Right lobe of liver (tissue), 6 donors: ENCODE results near the gene CCDC30. TPM values are rescaled to one million over a fixed set of nuclear protein-coding genes. Genes with fewer than 3 reads are reported as not detected.
A peak's percentile ranks its signal among the peaks of the same experiment; 100 is the strongest.
"Not testable (repeated sequence)": the region's sequence is repeated elsewhere in the genome, so short reads cannot be mapped to it uniquely, and the experiment has no call there.

Experiments
- ATAC-seq, 4 donors: fragments of 200-7000 bp; cut with Tn5 transposase; one replicate each; pipeline ENCODE4 v1.9.1; 2020; ENCODE audit warnings: mild to moderate bottlenecking in 4 of 4, moderate library complexity in 4 of 4
- DNase-seq, 3 donors: peaks; one replicate each; pipeline ENCODE4 v3.0.0-alpha.2; 2020
- H3K27ac ChIP-seq, 3 donors: fragments of 200-600 bp; one replicate each; pipeline ENCODE4 v1.8.0; 2022
- H3K27me3 ChIP-seq, 2 donors: fragments of 200-600 bp; one replicate each; pipeline ENCODE4 v1.8.0; 2022
- H3K36me3 ChIP-seq, 4 donors: fragments of 200-600 bp; sonication (generic) in 1 of 4; one replicate each; pipeline versions ENCODE4 v1.5.1 to v1.8.0; 2017 to 2022; ENCODE audit warnings: control low read depth in 1 of 4
- H3K4me1 ChIP-seq, 4 donors: fragments of 200-600 bp; sonication (generic) in 1 of 4; one replicate each; pipeline versions ENCODE4 v1.5.1 to v1.8.0; 2017 to 2022; ENCODE audit warnings: control low read depth in 1 of 4
- H3K4me3 ChIP-seq, 3 donors: fragments of 200-600 bp; one replicate each; pipeline ENCODE4 v1.8.0; 2022
- H3K9me3 ChIP-seq, 4 donors: fragments of 200-600 bp; sonication (generic) in 1 of 4; one replicate each; pipeline versions ENCODE4 v1.5.1 to v1.8.0; 2017 to 2022; ENCODE audit warnings: control low read depth in 1 of 4
- POLR2A ChIP-seq: fragments of 450-650 bp; IDR thresholded peaks from one replicate; pipeline ENCODE4 v1.6.1; 2017; ENCODE audit warnings: antibody characterized with exemption, mild to moderate bottlenecking
- WGBS: methylation state at CpG from one replicate; pipeline ENCODE4 v1.1.6; 2018; ENCODE audit warnings: low coverage, low lambda C conversion rate; ENCODE audit not compliant: insufficient coverage; ENCODE audit errors: missing lambda C conversion rate; 5-methylcytosine and 5-hydroxymethylcytosine counted together
- intact Hi-C, 2 donors: fragments of 100-400 bp; cut with DNase I; formaldehyde crosslinking; loops; one replicate each; pipeline versions ENCODE4 v1.11.2 to v1.14.1; 2022
- total RNA-seq, 6 experiments: library from RNA; depleted of rRNA in 2 of 6; stranded (reverse); fragments of >200 nt in 2 of 6; fragmentation: NEBNext Ultra II Directional in 3 of 6; extraction: Animal tissue kit (Norgen Biotek cat#: 25700) in 3 of 6; gene quantifications; one replicate each; pipeline versions ENCODE4 v1.1.0 to v1.2.4, GENCODE V29; 2016 to 2023
- TF ChIP-seq, protein P1 (sequence below), 4 donors: fragments of 200-600 bp in 3 of 4; fragments of 450-650 bp in 1 of 4; IDR thresholded peaks; one replicate each; pipeline versions ENCODE4 v1.5.1 to v1.8.0; 2016 to 2022; ENCODE audit warnings: antibody characterized with exemption in 4 of 4, mild to moderate bottlenecking in 2 of 4
- donor health status: DM: no; HTN: yes; CAD: no.
- donor health status: DM: no; HTN: no; CAD: no.
- donor health status: DM: no; HTN: no; CAD: no.
- donor health status: DM: no; HTN: yes; CAD: no.
- donor health status: DM: no; HTN: yes; CAD: no.

Gene CCDC30
- total RNA-seq, 6 experiments from 2014 or later: 0.37 to 1.4 (median 1.0) TPM

DNA sequence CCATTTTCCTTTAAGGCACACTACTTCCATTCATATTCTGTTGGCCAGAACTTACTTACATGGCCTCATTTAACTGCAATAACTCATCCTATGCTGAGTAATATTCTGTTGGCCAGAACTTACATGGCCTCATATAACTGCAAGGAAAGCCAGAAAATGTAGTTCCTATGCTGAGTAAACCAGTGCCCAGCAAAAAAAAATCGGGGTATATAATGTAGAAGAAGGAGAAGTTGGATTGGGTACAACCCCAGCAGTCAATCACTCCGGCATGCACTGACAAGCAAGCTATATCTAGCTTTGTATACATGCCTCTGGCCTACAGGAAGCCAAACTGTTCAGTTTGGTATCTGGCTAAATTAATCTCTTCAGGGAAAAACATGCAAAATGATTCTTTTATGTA, 155.8 kb downstream of the CCDC30 start:
- H3K27me3 ChIP-seq: no peaks in the 10 kb centered on the region
- H3K4me3 ChIP-seq: no peak overlapping the region
- TF ChIP-seq, protein P1, sequence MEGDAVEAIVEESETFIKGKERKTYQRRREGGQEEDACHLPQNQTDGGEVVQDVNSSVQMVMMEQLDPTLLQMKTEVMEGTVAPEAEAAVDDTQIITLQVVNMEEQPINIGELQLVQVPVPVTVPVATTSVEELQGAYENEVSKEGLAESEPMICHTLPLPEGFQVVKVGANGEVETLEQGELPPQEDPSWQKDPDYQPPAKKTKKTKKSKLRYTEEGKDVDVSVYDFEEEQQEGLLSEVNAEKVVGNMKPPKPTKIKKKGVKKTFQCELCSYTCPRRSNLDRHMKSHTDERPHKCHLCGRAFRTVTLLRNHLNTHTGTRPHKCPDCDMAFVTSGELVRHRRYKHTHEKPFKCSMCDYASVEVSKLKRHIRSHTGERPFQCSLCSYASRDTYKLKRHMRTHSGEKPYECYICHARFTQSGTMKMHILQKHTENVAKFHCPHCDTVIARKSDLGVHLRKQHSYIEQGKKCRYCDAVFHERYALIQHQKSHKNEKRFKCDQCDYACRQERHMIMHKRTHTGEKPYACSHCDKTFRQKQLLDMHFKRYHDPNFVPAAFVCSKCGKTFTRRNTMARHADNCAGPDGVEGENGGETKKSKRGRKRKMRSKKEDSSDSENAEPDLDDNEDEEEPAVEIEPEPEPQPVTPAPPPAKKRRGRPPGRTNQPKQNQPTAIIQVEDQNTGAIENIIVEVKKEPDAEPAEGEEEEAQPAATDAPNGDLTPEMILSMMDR (IDR thresholded peaks at IDR 0.05): no peak
- TF ChIP-seq POLR2A: no peak
- WGBS: 53% methylated on average over 2 of the region's 2 CpGs
- peaks cover 0 to 10% (median 0%) of the 10 kb centered on the region in 4 donors for H3K4me1 ChIP-seq
- intact Hi-C loops: no loop called here
- ATAC-seq: no peak
- H3K9me3 ChIP-seq: no peaks in the 10 kb centered on the region
- no peak for DNase-seq
- no peak overlapping the region for H3K27ac ChIP-seq
- no peaks in the 10 kb centered on the region for H3K36me3 ChIP-seq

DNA sequence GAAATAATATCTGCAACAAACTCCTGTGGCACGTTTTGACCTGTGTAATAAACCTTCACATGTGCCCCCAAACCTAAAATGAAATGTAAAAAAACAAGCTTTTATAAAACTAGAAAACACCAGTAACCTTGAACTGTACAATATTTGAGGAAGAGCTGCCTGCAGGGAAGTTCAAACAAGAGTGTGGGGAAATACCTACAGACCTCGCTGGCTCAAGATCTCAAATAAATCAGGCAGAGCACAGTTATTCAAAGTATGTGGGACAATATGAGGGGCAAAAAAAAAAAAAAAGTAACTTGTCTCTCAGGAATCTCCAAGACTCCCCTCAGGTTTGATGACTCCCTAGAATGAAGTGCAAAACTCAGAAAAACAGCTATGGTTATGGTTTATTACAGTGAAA, 157.2 kb downstream of the CCDC30 start:
- whole genome bisulfite sequencing: 16% methylated on average over 2 of the region's 2 CpGs
- ATAC-seq: peak; percentile 45 to 74 (median 50)
- DNase-seq: no peak

DNA sequence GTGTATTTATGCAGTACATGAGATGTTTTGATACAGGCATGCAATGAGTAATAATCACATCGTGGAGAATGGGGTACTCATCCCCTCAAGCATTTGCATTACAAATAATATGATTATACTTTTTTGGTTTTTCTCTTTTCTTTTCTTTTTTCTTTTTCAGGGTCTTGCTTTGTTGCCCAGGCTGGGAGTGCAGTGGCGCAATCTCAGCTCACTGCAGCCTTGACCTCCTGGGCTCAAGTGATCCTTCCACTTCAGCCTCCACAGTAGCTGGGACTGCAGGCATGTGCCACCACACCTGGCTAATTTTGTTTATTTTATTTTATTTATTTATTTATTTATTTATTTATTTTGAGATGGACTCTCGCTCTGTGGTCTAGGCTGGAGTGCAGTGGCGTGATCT, 158.1 kb downstream of the CCDC30 start:
- H3K27ac ChIP-seq, H3K27me3 ChIP-seq, ATAC-seq, H3K36me3 ChIP-seq, H3K4me3 ChIP-seq, H3K9me3 ChIP-seq, intact Hi-C loops, DNase-seq: not testable (repeated sequence)
- WGBS: 85% methylated on average over 1 of the region's 4 CpGs
- H3K4me1 ChIP-seq: peaks cover 0 to 10% (median 0%) of the 10 kb centered on the region in 4 donors

More for the DNA sequence above, 157.2 kb downstream of the CCDC30 start:
- no peaks in the 10 kb centered on the region for H3K27me3 ChIP-seq
- H3K9me3 ChIP-seq: no peaks in the 10 kb centered on the region
- no peak overlapping the region for H3K4me3 ChIP-seq
- no peak overlapping the region for H3K27ac ChIP-seq
- TF ChIP-seq, protein P1 (IDR thresholded peaks at IDR 0.05): no peak
- TF ChIP-seq POLR2A: no peak
- intact Hi-C loops: no loop called here
- no peaks in the 10 kb centered on the region for H3K36me3 ChIP-seq
- peaks cover 0 to 10% (median 0%) of the 10 kb centered on the region in 4 donors for H3K4me1 ChIP-seq

DNA sequence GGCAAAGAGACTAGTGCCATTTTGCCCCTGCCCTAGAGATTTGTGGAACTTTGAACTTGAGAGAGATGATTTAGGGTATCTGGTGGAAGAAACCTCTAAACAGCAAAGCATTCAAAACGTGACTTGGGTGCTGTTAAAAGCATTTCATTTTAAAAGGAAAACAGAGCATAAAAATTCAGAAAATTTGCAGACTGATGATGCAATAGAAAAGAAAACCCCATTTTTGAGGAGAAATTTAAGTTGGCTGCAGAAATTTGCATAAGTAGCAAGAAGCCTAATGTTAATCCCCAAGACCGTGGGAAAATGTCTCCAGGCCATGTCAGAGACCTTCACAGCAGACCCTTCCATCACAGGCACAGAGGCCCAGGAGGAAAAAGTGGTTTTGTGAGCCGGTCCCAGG, 164.1 kb downstream of the CCDC30 start:
- intact Hi-C loops, ATAC-seq, H3K27ac ChIP-seq, H3K9me3 ChIP-seq, H3K27me3 ChIP-seq, DNase-seq, H3K4me1 ChIP-seq, H3K4me3 ChIP-seq, H3K36me3 ChIP-seq: not testable (repeated sequence)
- WGBS: 72% methylated on average over 3 of the region's 3 CpGs

DNA sequence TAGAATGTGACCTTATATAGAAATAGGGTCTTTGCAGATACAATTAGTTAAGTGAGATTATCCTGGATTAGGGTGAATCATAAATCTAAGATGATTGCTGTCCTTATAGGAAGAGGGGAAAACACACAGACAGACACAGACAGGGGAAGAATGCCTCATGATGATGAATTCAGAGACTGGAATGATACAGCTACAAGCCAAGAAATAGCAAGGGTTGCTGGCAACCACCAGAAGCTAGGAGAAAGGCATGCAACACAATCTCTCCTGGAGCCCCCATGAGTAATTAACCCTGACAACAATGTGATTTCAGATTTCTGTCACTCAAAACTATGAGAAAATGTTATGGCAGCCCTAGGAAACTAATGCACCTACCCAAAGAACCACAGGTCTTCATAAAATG, 176.0 kb downstream of the CCDC30 start:
- Histone ChIP-seq H3K4me1 (no peaks in the 10 kb centered on the region), H3K27ac (no peak overlapping the region), H3K9me3 (no peaks in the 10 kb centered on the region), H3K4me3 (no peak overlapping the region), H3K27me3 (no peaks in the 10 kb centered on the region), H3K36me3 (no peaks in the 10 kb centered on the region)
- no peak for TF ChIP-seq POLR2A
- TF ChIP-seq, protein P1 (IDR thresholded peaks at IDR 0.05): no peak
- ATAC-seq: no peak
- DNase-seq: no peak
- intact Hi-C loops: no loop called here

DNA sequence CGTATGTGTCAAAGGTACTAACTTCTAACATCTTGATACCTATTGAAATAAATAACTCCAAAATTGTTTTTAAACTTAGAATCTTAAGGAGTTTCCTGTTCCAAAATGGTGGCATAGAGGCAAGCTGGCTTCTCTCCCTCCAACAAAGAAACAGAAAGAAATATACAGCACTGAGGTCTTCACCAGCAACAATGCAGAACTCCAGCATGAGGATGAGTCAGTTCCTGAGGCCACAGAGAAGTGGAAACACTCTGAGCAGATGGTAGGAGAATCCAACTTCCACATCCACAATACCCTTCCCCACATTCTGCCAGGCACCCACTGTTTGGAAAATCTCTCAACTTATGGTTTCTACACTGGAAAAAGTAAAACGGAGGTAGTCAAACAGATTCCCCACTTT, 183.0 kb downstream of the CCDC30 start:
- DNase-seq (no peak), ATAC-seq (no peak)
- 92% methylated on average over 2 of the region's 2 CpGs for WGBS
- intact Hi-C loops: no loop called here
- H3K9me3 ChIP-seq: no peaks in the 10 kb centered on the region
- H3K36me3 ChIP-seq: no peaks in the 10 kb centered on the region
- H3K27me3 ChIP-seq: no peaks in the 10 kb centered on the region
- no peak overlapping the region for H3K4me3 ChIP-seq
- TF ChIP-seq, protein P1 (IDR thresholded peaks at IDR 0.05): no peak
- TF ChIP-seq POLR2A: no peak
- no peak overlapping the region for H3K27ac ChIP-seq
- H3K4me1 ChIP-seq: no peaks in the 10 kb centered on the region
